ENCODE measurements around the gene SLC30A3.
"Not testable (repeated sequence)": the region's sequence is repeated elsewhere in the genome, so short reads cannot be mapped to it uniquely, and the experiment has no call there.

The SLC30A3 gene

GRCh38 chr2:27307287-27307544 lies 44.4 kb upstream of the SLC30A3 start:
- ChIA-PET CTCF (no interaction called here), POLR2A (ENCODE audit: low non-redundant PET) (no interaction called here)
- H3K27ac ChIP-seq, result no peak overlapping the region
- no peak for TF ChIP-seq CTCF (conservative IDR thresholded peaks at IDR 0.05; ENCODE audit: low read depth)
- no peak for DNase-seq (ENCODE audit: low spot score)

GRCh38 chr2:27306573-27307286 lies 43.9 kb upstream of the SLC30A3 start:
- ChIA-PET CTCF (interaction anchor here (0.5 kb wide), 2 partner anchors 76 to 174 kb away, joined by 3 read pairs; no protein-coding TSS in a partner anchor), POLR2A (ENCODE audit: low non-redundant PET) (no interaction called here)
- DNase-seq (ENCODE audit: low spot score), result no peak
- TF ChIP-seq CTCF (conservative IDR thresholded peaks at IDR 0.05; ENCODE audit: low read depth), result no peak
- H3K27ac ChIP-seq, result no peak overlapping the region

GRCh38 chr2:27306136-27306535 lies 43.3 kb upstream of the SLC30A3 start:
- POLR2A ChIA-PET (ENCODE audit: low non-redundant PET), result no interaction called here
- no peak for DNase-seq (ENCODE audit: low spot score)
- no peak overlapping the region for H3K27ac ChIP-seq
- no peak for TF ChIP-seq CTCF (conservative IDR thresholded peaks at IDR 0.05; ENCODE audit: low read depth)
- CTCF ChIA-PET, result interaction anchor here (0.5 kb wide), 2 partner anchors 76 to 173 kb away, joined by 3 read pairs; no protein-coding TSS in a partner anchor

- POLR2A ChIA-PET (ENCODE audit: low non-redundant PET), result no interaction called here
- H3K27ac ChIP-seq, result no peak overlapping the region
- CTCF ChIA-PET, result interaction anchor here (1.0 kb wide), 1 partner anchor 42 kb away, joined by 4 read pairs; no protein-coding TSS in a partner anchor
- no peak for TF ChIP-seq CTCF (conservative IDR thresholded peaks at IDR 0.05; ENCODE audit: low read depth)
- DNase-seq (ENCODE audit: low spot score), result no peak
These were observed 42.7 kb upstream of the SLC30A3 start for GRCh38 chr2:27305516-27305915.

- TF ChIP-seq CTCF (conservative IDR thresholded peaks at IDR 0.05; ENCODE audit: low read depth), result no peak
- CTCF ChIA-PET, result interaction anchor here (0.7 to 1.0 kb wide), 2 partner anchors 41 to 254 kb away, joined by 4 read pairs; no protein-coding TSS in a partner anchor
- POLR2A ChIA-PET (ENCODE audit: low non-redundant PET), result no interaction called here
- no peak for DNase-seq (ENCODE audit: low spot score)
- H3K27ac ChIP-seq, result no peak overlapping the region
These were observed 41.8 kb upstream of the SLC30A3 start for GRCh38 chr2:27304488-27305240.

GRCh38 chr2:27303093-27304025 lies 40.5 kb upstream of the SLC30A3 start:
- ChIA-PET CTCF (interaction anchor here (0.6 to 2.1 kb wide), 21 partner anchors 8 to 343 kb away, joined by 3 to 36 read pairs (median 4); partner anchors contain the start of genes EMILIN1 and SLC30A3), POLR2A (ENCODE audit: low non-redundant PET) (no interaction called here)
- H3K27ac ChIP-seq, result peak overlapping the region; percentile 31; the same call in 1 of the 2 replicates
- peak; percentile 89 for TF ChIP-seq CTCF (conservative IDR thresholded peaks at IDR 0.05; ENCODE audit: low read depth)
- peak; percentile 72 for DNase-seq (ENCODE audit: low spot score)

- DNase-seq (ENCODE audit: low spot score); POLR2A ChIA-PET (ENCODE audit: low non-redundant PET); H3K27ac ChIP-seq: not testable (repeated sequence)
- CTCF ChIA-PET, result interaction anchor here (0.6 kb wide), 1 partner anchor 149 kb away, joined by 3 read pairs; no protein-coding TSS in a partner anchor
These were observed 37.8 kb upstream of the SLC30A3 start for GRCh38 chr2:27300606-27301005.
